Measurements from ENCODE around the gene COLEC12. TPM values are rescaled to one million over a fixed set of nuclear protein-coding genes. Genes with fewer than 3 reads are reported as not detected.

The COLEC12 gene
- total and polyA plus RNA-seq, 2 donors (not counting 3 experiments of a cell fraction or from before 2014, with no cell fraction given) = 8.0 to 17.1 TPM

DNA sequence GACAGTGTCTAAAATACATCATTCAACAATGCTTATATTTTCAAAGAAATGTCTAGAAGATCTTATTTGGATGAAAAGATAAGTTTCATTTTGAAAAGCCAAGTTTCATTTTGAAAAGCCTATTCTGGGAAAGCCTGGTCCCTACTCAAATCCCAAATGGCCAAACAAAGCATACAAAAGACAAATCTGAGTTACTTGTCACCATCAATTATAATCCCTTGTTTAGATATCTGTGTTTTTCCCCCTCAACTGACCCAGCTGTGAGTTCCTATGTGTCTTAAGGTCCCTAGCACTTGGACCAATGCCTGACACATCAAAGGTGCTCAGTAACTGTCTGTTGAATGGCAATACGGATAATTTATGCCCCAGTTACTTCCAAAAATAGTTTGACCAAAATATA is 180.3 kb downstream of the COLEC12 start:
- no peak overlapping the region for H2AFZ ChIP-seq (ENCODE audit: low read depth, low read length)
- H3K9me3 ChIP-seq (replicated peaks; ENCODE audit: control insufficient read depth, insufficient read depth, low read length) = no peaks in the 10 kb centered on the region
- no peaks in the 10 kb centered on the region for H3K9me1 ChIP-seq (replicated peaks; ENCODE audit: control insufficient read depth, extremely low read depth, insufficient read depth, low read length)
- no peaks in the 10 kb centered on the region for H3K36me3 ChIP-seq (ENCODE audit: control insufficient read depth in 2 of 2, extremely low read depth in 1 of 2, insufficient read depth in 2 of 2, low read length in 2 of 2)
- H3K4me3 ChIP-seq (replicated peaks in 1 of 3; ENCODE audit: insufficient read depth in 1 of 3, low read depth in 1 of 3, low read length in 3 of 3) = no peak overlapping the region
- ChIA-PET CTCF (interaction anchor here (1.5 kb wide), 1 partner anchor 27 kb away, joined by 5 read pairs; no protein-coding TSS in a partner anchor), POLR2A (no interaction called here)
- DNase-seq (ENCODE audit: low read depth, low spot score) (no peak), FAIRE-seq (no peak)
- TF ChIP-seq POLR2AphosphoS5 (IDR thresholded peaks at IDR 0.05; ENCODE audit: insufficient read depth, low read depth, low read length) (no peak), FOS (IDR thresholded peaks at IDR 0.05; ENCODE audit: borderline replicate concordance, insufficient read depth, low read length) (no peak), EZH2 (IDR thresholded peaks at IDR 0.05; ENCODE audit: borderline replicate concordance, low read depth, low read length, severe bottlenecking) (no peak), GATA2 (IDR thresholded peaks at IDR 0.05; ENCODE audit: insufficient read depth, insufficient read length, low read depth, low read length) (no peak), POLR2A (IDR thresholded peaks at IDR 0.05; ENCODE audit: low read depth, low read length) (no peak), MYC (IDR thresholded peaks at IDR 0.05; ENCODE audit: low read depth, low read length) (no peak), JUN (IDR thresholded peaks at IDR 0.05; ENCODE audit: borderline replicate concordance, insufficient read depth, insufficient read length, low read depth) (no peak)
- TF ChIP-seq, protein P1, sequence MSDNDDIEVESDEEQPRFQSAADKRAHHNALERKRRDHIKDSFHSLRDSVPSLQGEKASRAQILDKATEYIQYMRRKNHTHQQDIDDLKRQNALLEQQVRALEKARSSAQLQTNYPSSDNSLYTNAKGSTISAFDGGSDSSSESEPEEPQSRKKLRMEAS (IDR thresholded peaks at IDR 0.05; ENCODE audit: insufficient read depth, insufficient read length) = no peak
- TF ChIP-seq, protein P2, sequence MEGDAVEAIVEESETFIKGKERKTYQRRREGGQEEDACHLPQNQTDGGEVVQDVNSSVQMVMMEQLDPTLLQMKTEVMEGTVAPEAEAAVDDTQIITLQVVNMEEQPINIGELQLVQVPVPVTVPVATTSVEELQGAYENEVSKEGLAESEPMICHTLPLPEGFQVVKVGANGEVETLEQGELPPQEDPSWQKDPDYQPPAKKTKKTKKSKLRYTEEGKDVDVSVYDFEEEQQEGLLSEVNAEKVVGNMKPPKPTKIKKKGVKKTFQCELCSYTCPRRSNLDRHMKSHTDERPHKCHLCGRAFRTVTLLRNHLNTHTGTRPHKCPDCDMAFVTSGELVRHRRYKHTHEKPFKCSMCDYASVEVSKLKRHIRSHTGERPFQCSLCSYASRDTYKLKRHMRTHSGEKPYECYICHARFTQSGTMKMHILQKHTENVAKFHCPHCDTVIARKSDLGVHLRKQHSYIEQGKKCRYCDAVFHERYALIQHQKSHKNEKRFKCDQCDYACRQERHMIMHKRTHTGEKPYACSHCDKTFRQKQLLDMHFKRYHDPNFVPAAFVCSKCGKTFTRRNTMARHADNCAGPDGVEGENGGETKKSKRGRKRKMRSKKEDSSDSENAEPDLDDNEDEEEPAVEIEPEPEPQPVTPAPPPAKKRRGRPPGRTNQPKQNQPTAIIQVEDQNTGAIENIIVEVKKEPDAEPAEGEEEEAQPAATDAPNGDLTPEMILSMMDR (IDR thresholded peaks at IDR 0.05; ENCODE audit: extremely low read depth in 1 of 2, insufficient read depth in 1 of 2, low read depth in 1 of 2, low read length in 2 of 2) = no peak
- dilution Hi-C loops (cut with MboI; ENCODE audit: extremely low pct_ligation_motif_present, low sequenced_read_pairs) (no loop called here), intact Hi-C loops (cut with micrococcal nuclease) (loop anchor here (5.0 kb wide), 2 partner anchors 102 to 177 kb away; no protein-coding TSS in a partner anchor)
- no peak overlapping the region for H3K9ac ChIP-seq (replicated peaks; ENCODE audit: extremely low read depth, insufficient read depth, low read length)
- BruUV-seq (replicated peaks) = no TSS peak
- H4K20me1 ChIP-seq (replicated peaks; ENCODE audit: control insufficient read depth, extremely low read depth, insufficient read depth, low read length) = no peaks in the 10 kb centered on the region
- H3K4me2 ChIP-seq (ENCODE audit: insufficient read depth, low read length) = no peak overlapping the region
- no peaks in the 10 kb centered on the region for H3K79me2 ChIP-seq (ENCODE audit: control insufficient read depth, insufficient read depth, low read length)
- no peak overlapping the region for H3K27ac ChIP-seq (ENCODE audit: insufficient read depth, low read depth, low read length)
- peaks cover 37% of the 10 kb centered on the region for H3K4me1 ChIP-seq (ENCODE audit: control insufficient read depth, extremely low read depth, insufficient read depth, low read length)
- H3K27me3 ChIP-seq (ENCODE audit: control insufficient read depth in 2 of 2, insufficient read depth in 2 of 2, low read length in 2 of 2) = no peaks in the 10 kb centered on the region
